Smooth muscle cell (in vitro differentiated cells): ENCODE data around the gene C16orf54. TPM values are rescaled to one million over a fixed set of nuclear protein-coding genes. Genes with fewer than 3 reads are reported as not detected.

ENCODE experiments used
- DNase-seq: peaks from one replicate; lab custom pipeline; 2025; ENCODE audit not compliant: unreplicated experiment; lab: John Stamatoyannopoulos, UW
- H2AFZ ChIP-seq: fragments of 200-600 bp; sonication (generic); 2 replicates; pipeline ENCODE4 v1.6.0; 2016; ENCODE audit warnings: antibody characterized with exemption, low read depth, mild to moderate bottlenecking
- H3F3A ChIP-seq: fragments of 200-600 bp; sonication (generic); 2 replicates; pipeline ENCODE4 v1.6.0; 2017; ENCODE audit warnings: antibody characterized with exemption, low read depth
- H3K27ac ChIP-seq: fragments of 200-600 bp; sonication (generic); 2 replicates; pipeline ENCODE4 v1.5.1; 2016; ENCODE audit warnings: low read depth, mild to moderate bottlenecking
- H3K27me3 ChIP-seq: fragments of 200-600 bp; sonication (generic); 2 replicates; pipeline ENCODE4 v1.6.1; 2016; ENCODE audit warnings: low read depth, mild to moderate bottlenecking
- H3K36me3 ChIP-seq: fragments of 200-600 bp; sonication (generic); 2 replicates; pipeline ENCODE4 v1.5.1; 2016; ENCODE audit warnings: low read depth
- H3K4me1 ChIP-seq: fragments of 200-600 bp; sonication (generic); 2 replicates; pipeline ENCODE4 v1.5.1; 2016; ENCODE audit warnings: low read depth
- H3K4me2 ChIP-seq: fragments of 200-600 bp; sonication (generic); 2 replicates; pipeline ENCODE4 v1.6.0; 2016; ENCODE audit warnings: mild to moderate bottlenecking
- H3K4me3 ChIP-seq: fragments of 200-600 bp; sonication (generic); 2 replicates; pipeline ENCODE4 v1.5.1; 2016; ENCODE audit warnings: mild to moderate bottlenecking
- H3K79me2 ChIP-seq: fragments of 200-600 bp; sonication (generic); 2 replicates; pipeline ENCODE4 v1.6.0; 2016; ENCODE audit warnings: low read depth, mild to moderate bottlenecking
- H3K9ac ChIP-seq: fragments of 200-600 bp; sonication (generic); 2 replicates; pipeline ENCODE4 v1.6.0; 2016; ENCODE audit warnings: low read depth
- H3K9me3 ChIP-seq: fragments of 200-600 bp; sonication (generic); replicated peaks from 2 replicates; pipeline ENCODE4 v1.5.1; 2016; ENCODE audit warnings: low read depth
- H4K20me1 ChIP-seq: fragments of 200-600 bp; sonication (generic); 2 replicates; pipeline ENCODE4 v1.6.0; 2016; ENCODE audit warnings: low read depth
- CTCF ChIP-seq: fragments of 200-600 bp; sonication (generic); IDR thresholded peaks from 2 replicates; pipeline ENCODE4 v1.5.1; 2017; ENCODE audit warnings: borderline replicate concordance, mild to moderate bottlenecking, antibody characterized with exemption; ENCODE audit not compliant: insufficient read depth, poor library complexity, severe bottlenecking
- WGBS: methylation state at CpG from one replicate; pipeline ENCODE4 v1.1.7; 2016; ENCODE audit warnings: low lambda C conversion rate; 5-methylcytosine and 5-hydroxymethylcytosine counted together
- polyA plus RNA-seq: library from polyadenylated mRNA; unstranded; fragments of >200 nt; fragmentation: Nextera tagmentation; extraction: Ambion mirVana; gene quantifications from 2 replicates; pipeline ENCODE4 v1.2.1, GENCODE V29; 2016
- total RNA-seq: library from RNA; depleted of rRNA; stranded (reverse); fragments of >200 nt; gene quantifications from 2 replicates; pipeline ENCODE4 v1.2.3, GENCODE V29; 2014

Gene C16orf54
- total and polyA plus RNA-seq, 2 experiments from 2014 or later = not detected

- Histone ChIP-seq H3K27ac (no peak overlapping the region), H2AFZ (no peak overlapping the region), H3K4me1 (no peaks in the 10 kb centered on the region), H4K20me1 (peaks cover 15% of the 10 kb centered on the region), H3K27me3 (no peaks in the 10 kb centered on the region), H3K36me3 (no peaks in the 10 kb centered on the region), H3K79me2 (no peaks in the 10 kb centered on the region), H3K9me3 (no peaks in the 10 kb centered on the region), H3K4me2 (no peak overlapping the region), H3F3A (no peaks in the 10 kb centered on the region), H3K9ac (no peak overlapping the region), H3K4me3 (no peak overlapping the region)
- WGBS = 90% methylated on average over 2 of the region's 5 CpGs
- DNase-seq = no peak
- TF ChIP-seq CTCF = no peak
These were observed 44.6 kb downstream of the C16orf54 start for GRCh38 chr16:29701214-29701555.

GRCh38 chr16:29700253-29700987 is 45.4 kb downstream of the C16orf54 start:
- no peaks in the 10 kb centered on the region for H3F3A ChIP-seq
- H3K4me3 ChIP-seq = no peak overlapping the region
- no peaks in the 10 kb centered on the region for H3K4me1 ChIP-seq
- WGBS = 11% methylated on average over 14 of the region's 14 CpGs
- no peak overlapping the region for H2AFZ ChIP-seq
- no peaks in the 10 kb centered on the region for H3K36me3 ChIP-seq
- no peaks in the 10 kb centered on the region for H3K79me2 ChIP-seq
- H3K27ac ChIP-seq = no peak overlapping the region
- H3K27me3 ChIP-seq = no peaks in the 10 kb centered on the region
- peaks cover 22% of the 10 kb centered on the region for H4K20me1 ChIP-seq
- peak; percentile 94 for TF ChIP-seq CTCF
- peak; percentile 20 for DNase-seq
- no peak overlapping the region for H3K9ac ChIP-seq
- no peaks in the 10 kb centered on the region for H3K9me3 ChIP-seq
- peak overlapping the region; percentile 43 for H3K4me2 ChIP-seq

GRCh38 chr16:29699324-29700219 is 46.2 kb downstream of the C16orf54 start:
- 78% methylated on average over 11 of the region's 11 CpGs for WGBS
- H3K4me3 ChIP-seq = no peak overlapping the region
- H3K27me3 ChIP-seq = no peaks in the 10 kb centered on the region
- H3K27ac ChIP-seq = no peak overlapping the region
- no peak overlapping the region for H3K4me2 ChIP-seq
- no peak overlapping the region for H3K9ac ChIP-seq
- peaks cover 31% of the 10 kb centered on the region for H4K20me1 ChIP-seq
- no peaks in the 10 kb centered on the region for H3K36me3 ChIP-seq
- H3K9me3 ChIP-seq = no peaks in the 10 kb centered on the region
- H3K4me1 ChIP-seq = no peaks in the 10 kb centered on the region
- H3F3A ChIP-seq = no peaks in the 10 kb centered on the region
- no peaks in the 10 kb centered on the region for H3K79me2 ChIP-seq
- DNase-seq = no peak
- no peak for TF ChIP-seq CTCF
- H2AFZ ChIP-seq = no peak overlapping the region
